Ascending aorta (tissue), 2 donors: ENCODE data around the gene TTC36. TPM values are rescaled to one million over a fixed set of nuclear protein-coding genes. Genes with fewer than 3 reads are reported as not detected.
A peak's percentile ranks its signal among the peaks of the same experiment; 100 is the strongest.

Experiments used
- DNase-seq, 2 donors: peaks; one replicate each; pipeline ENCODE4 v3.0.0-alpha.2; 2019; ENCODE audit warnings: low spot score in 2 of 2
- H3K27ac ChIP-seq, 2 donors: fragments of 200-600 bp; sonication (generic); one replicate each; pipeline ENCODE4 v1.5.1; 2016 to 2017; ENCODE audit warnings: mild to moderate bottlenecking in 1 of 2
- H3K27me3 ChIP-seq: fragments of 200-600 bp; sonication (generic); one replicate; pipeline ENCODE4 v1.5.1; 2017
- H3K36me3 ChIP-seq, 2 donors: fragments of 200-600 bp; sonication (generic); one replicate each; pipeline ENCODE4 v1.5.1; 2016
- H3K4me1 ChIP-seq, 2 donors: fragments of 200-600 bp; sonication (generic); one replicate each; pipeline ENCODE4 v1.5.1; 2016 to 2017; ENCODE audit warnings: mild to moderate bottlenecking in 1 of 2
- H3K4me3 ChIP-seq, 2 donors: fragments of 200-600 bp; sonication (generic); one replicate each; pipeline ENCODE4 v1.5.1; 2016 to 2017; ENCODE audit warnings: mild to moderate bottlenecking in 1 of 2
- H3K9me3 ChIP-seq, 2 donors: fragments of 200-600 bp; sonication (generic); one replicate each; pipeline ENCODE4 v1.5.1; 2016
- CTCF ChIP-seq, 3 experiments: fragments of 200-600 bp in 2 of 3; fragments of 450-650 bp in 1 of 3; sonication (generic) in 2 of 3; IDR thresholded peaks; one replicate each; pipeline ENCODE4 v1.5.1; 2016 to 2019; ENCODE audit warnings: antibody characterized with exemption in 3 of 3, mild to moderate bottlenecking in 1 of 3, moderate library complexity in 1 of 3
- intact Hi-C: fragments of 100-400 bp; cut with DNase I; formaldehyde crosslinking; loops from one replicate; pipeline ENCODE4 v1.15.1; 2023
- total RNA-seq: library from RNA; depleted of rRNA; stranded (reverse); fragments of >200 nt; gene quantifications from one replicate; pipeline ENCODE4 v1.1.0, GENCODE V29; 2016

TTC36 gene
- total RNA-seq, 1 donor from 2014 or later: 30.4 TPM

- H3K27ac ChIP-seq: no peak overlapping the region
- H3K27me3 ChIP-seq: no peaks in the 10 kb centered on the region
- DNase-seq: no peak
- no peaks in the 10 kb centered on the region for H3K9me3 ChIP-seq
- H3K36me3 ChIP-seq: peaks cover 62 to 72% of the 10 kb centered on the region in 2 donors
- peak in 1 of 3 experiments; percentile 27 for TF ChIP-seq CTCF (IDR thresholded peaks at IDR 0.05)
- intact Hi-C loops: no loop called here
- H3K4me3 ChIP-seq: no peak overlapping the region
- no peaks in the 10 kb centered on the region for H3K4me1 ChIP-seq
Measured at GRCh38 chr11:118522571-118523072, 4.7 kb upstream of the TTC36 start.

- TF ChIP-seq CTCF (IDR thresholded peaks at IDR 0.05): no peak
- H3K36me3 ChIP-seq: peaks cover 54 to 59% of the 10 kb centered on the region in 2 donors
- H3K27me3 ChIP-seq: no peaks in the 10 kb centered on the region
- intact Hi-C loops: no loop called here
- no peak overlapping the region for H3K27ac ChIP-seq
- no peak for DNase-seq
- no peak overlapping the region for H3K4me3 ChIP-seq
- no peaks in the 10 kb centered on the region for H3K9me3 ChIP-seq
- H3K4me1 ChIP-seq: peaks cover 0 to 2% of the 10 kb centered on the region in 2 donors
Measured at GRCh38 chr11:118524356-118524755, 2.9 kb upstream of the TTC36 start.

GRCh38 chr11:118524757-118525470 lies 2.4 kb upstream of the TTC36 start:
- H3K27ac ChIP-seq: no peak overlapping the region

GRCh38 chr11:118526688-118527087 lies 586 bp upstream of the TTC36 start:
- Histone ChIP-seq H3K27ac (no peak overlapping the region), H3K36me3 (peaks cover 31 to 36% of the 10 kb centered on the region in 2 donors), H3K4me3 (no peak overlapping the region), H3K27me3 (no peaks in the 10 kb centered on the region), H3K9me3 (no peaks in the 10 kb centered on the region), H3K4me1 (peaks cover 0 to 17% of the 10 kb centered on the region in 2 donors)
- TF ChIP-seq CTCF (IDR thresholded peaks at IDR 0.05): no peak
- DNase-seq: no peak
- intact Hi-C loops: no loop called here

More at GRCh38 chr11:118524757-118525470, 2.4 kb upstream of the TTC36 start:
- DNase-seq: no peak
- TF ChIP-seq CTCF (IDR thresholded peaks at IDR 0.05): no peak
- Histone ChIP-seq H3K4me3 (no peak overlapping the region), H3K4me1 (peaks cover 0 to 8% of the 10 kb centered on the region in 2 donors), H3K9me3 (no peaks in the 10 kb centered on the region), H3K36me3 (peaks cover 48 to 53% of the 10 kb centered on the region in 2 donors), H3K27me3 (no peaks in the 10 kb centered on the region)
- intact Hi-C loops: no loop called here

- H3K27ac ChIP-seq: no peak overlapping the region
- DNase-seq: no peak
- TF ChIP-seq CTCF (IDR thresholded peaks at IDR 0.05): no peak
- peaks cover 14 to 17% of the 10 kb centered on the region in 2 donors for H3K36me3 ChIP-seq
- peaks cover 0 to 21% of the 10 kb centered on the region in 2 donors for H3K4me1 ChIP-seq
- H3K9me3 ChIP-seq: no peaks in the 10 kb centered on the region
- H3K4me3 ChIP-seq: no peak overlapping the region
- intact Hi-C loops: no loop called here
- H3K27me3 ChIP-seq: no peaks in the 10 kb centered on the region
Measured at GRCh38 chr11:118528511-118528910, 1.2 kb downstream of the TTC36 start.
